Endodermal cell (in vitro differentiated cells): Measurements from ENCODE around the gene NUB1. TPM values are rescaled to one million over a fixed set of nuclear protein-coding genes. Genes with fewer than 3 reads are reported as not detected.

Source experiments
- DNase-seq: peaks from one replicate; pipeline ENCODE4 v3.0.0-alpha.2; 2017
- H3K27ac ChIP-seq: 2 replicates; pipeline ENCODE4 v1.5.1; 2013; ENCODE audit warnings: mild to moderate bottlenecking, low read depth, low read length, moderate library complexity
- H3K27me3 ChIP-seq: 2 replicates; pipeline ENCODE4 v1.6.1; 2013; ENCODE audit warnings: mild to moderate bottlenecking, low read length, moderate library complexity; ENCODE audit not compliant: insufficient read depth, control insufficient read depth, poor library complexity, severe bottlenecking
- H3K36me3 ChIP-seq: 2 replicates; pipeline ENCODE4 v1.7.0; 2013; ENCODE audit warnings: mild to moderate bottlenecking, low read length, moderate library complexity; ENCODE audit not compliant: control insufficient read depth, insufficient read depth
- H3K4me1 ChIP-seq: one replicate; pipeline ENCODE4 v1.7.0; 2013; ENCODE audit warnings: low read length; ENCODE audit not compliant: control insufficient read depth, insufficient read depth
- H3K4me3 ChIP-seq: 2 replicates; pipeline ENCODE4 v1.5.1; 2013; ENCODE audit warnings: mild to moderate bottlenecking, low read length, moderate library complexity
- H3K9ac ChIP-seq: 2 replicates; pipeline ENCODE4 v1.6.1; 2013; ENCODE audit warnings: mild to moderate bottlenecking, low read length, moderate library complexity; ENCODE audit not compliant: poor library complexity, severe bottlenecking; ENCODE audit errors: extremely low read depth
- H3K9me3 ChIP-seq: 2 replicates; pipeline ENCODE4 v1.6.1; 2013; ENCODE audit warnings: mild to moderate bottlenecking, low read length, moderate library complexity; ENCODE audit not compliant: control insufficient read depth
- H3K27ac Mint-ChIP-seq: 2 replicates; pipeline ENCODE4 v1.8.0; 2020; ENCODE audit warnings: mixed read lengths
- H3K27me3 Mint-ChIP-seq: 2 replicates; pipeline ENCODE4 v1.8.0; 2021; ENCODE audit warnings: mild to moderate bottlenecking, mixed read lengths; ENCODE audit not compliant: insufficient read depth
- H3K36me3 Mint-ChIP-seq: 2 replicates; pipeline ENCODE4 v1.8.0; 2020; ENCODE audit warnings: low read depth, mixed read lengths
- H3K4me1 Mint-ChIP-seq: 2 replicates; pipeline ENCODE4 v1.8.0; 2020; ENCODE audit warnings: mixed read lengths
- H3K4me3 Mint-ChIP-seq: 2 replicates; pipeline ENCODE4 v1.8.0; 2020; ENCODE audit warnings: mild to moderate bottlenecking, moderate library complexity, mixed read lengths
- H3K9me3 Mint-ChIP-seq: 2 replicates; pipeline ENCODE4 v1.8.0; 2020; ENCODE audit warnings: mild to moderate bottlenecking, mixed read lengths
- CTCF ChIP-seq: fragments of 200-600 bp; sonication (generic); conservative IDR thresholded peaks from 2 replicates; pipeline ENCODE4 v1.5.0; 2021; ENCODE audit warnings: antibody characterized with exemption, mild to moderate bottlenecking
- WGBS, 2 experiments: methylation state at CpG; one replicate each; pipeline versions ENCODE4 v1.1.5 to v1.1.7; 2013; ENCODE audit warnings: missing lambda C conversion rate in 2 of 2, mixed read lengths in 1 of 2; ENCODE audit not compliant: insufficient coverage in 1 of 2, insufficient read length in 1 of 2; 5-methylcytosine and 5-hydroxymethylcytosine counted together
- total RNA-seq, 2 donors: library from RNA; stranded (reverse); fragmentation: NEBNext Ultra II Directional in 1 of 2; extraction: Animal tissue kit (Norgen Biotek cat#: 25700) in 1 of 2; gene quantifications; 2 replicates in 1 of 2; 3 replicates in 1 of 2; pipeline ENCODE4 v1.2.1, GENCODE V29; 2021

The NUB1 gene
- total RNA-seq, 2 donors from 2014 or later: 50.2 to 64.7 TPM

GRCh38 chr7:151379193-151379520, 37.5 kb downstream of the NUB1 start:
- Histone ChIP-seq H3K9me3 (no peaks in the 10 kb centered on the region), H3K27ac (no peak overlapping the region), H3K4me3 (no peak overlapping the region), H3K27me3 (peaks cover 26% of the 10 kb centered on the region), H3K9ac (no peak overlapping the region), H3K4me1 (peaks cover 3% of the 10 kb centered on the region), H3K36me3 (peaks cover 27% of the 10 kb centered on the region)
- Mint-ChIP-seq H3K4me1 (peaks cover 6% of the 10 kb centered on the region), H3K4me3 (no peak overlapping the region), H3K27ac (no peak overlapping the region), H3K27me3 (peaks cover 22% of the 10 kb centered on the region), H3K36me3 (peaks cover 69% of the 10 kb centered on the region), H3K9me3 (no peaks in the 10 kb centered on the region)
- 90% methylated on average over 2 to 6 of the region's 6 CpGs for WGBS, 2 experiments
- no peak for TF ChIP-seq CTCF
- no peak for DNase-seq

- H3K36me3 ChIP-seq: peaks cover 25% of the 10 kb centered on the region
- H3K36me3 Mint-ChIP-seq: peaks cover 69% of the 10 kb centered on the region
- no peak overlapping the region for H3K27ac Mint-ChIP-seq
- DNase-seq: peak; percentile 78
- H3K9ac ChIP-seq: no peak overlapping the region
- no peak overlapping the region for H3K4me3 ChIP-seq
- peaks cover 29% of the 10 kb centered on the region for H3K27me3 ChIP-seq
- peak; percentile 56 for TF ChIP-seq CTCF
- H3K4me3 Mint-ChIP-seq: no peak overlapping the region
- WGBS, 2 experiments: 92% methylated on average over 21 to 25 of the region's 25 CpGs
- H3K9me3 ChIP-seq: no peaks in the 10 kb centered on the region
- no peak overlapping the region for H3K27ac ChIP-seq
- H3K27me3 Mint-ChIP-seq: peaks cover 27% of the 10 kb centered on the region
- peaks cover 6% of the 10 kb centered on the region for H3K4me1 Mint-ChIP-seq
- H3K9me3 Mint-ChIP-seq: no peaks in the 10 kb centered on the region
- peaks cover 3% of the 10 kb centered on the region for H3K4me1 ChIP-seq
Observed at GRCh38 chr7:151379534-151380198, 38.1 kb downstream of the NUB1 start.

- Mint-ChIP-seq H3K27ac (no peak overlapping the region), H3K9me3 (no peaks in the 10 kb centered on the region), H3K4me3 (no peak overlapping the region), H3K4me1 (peaks cover 10% of the 10 kb centered on the region), H3K27me3 (peaks cover 28% of the 10 kb centered on the region), H3K36me3 (peaks cover 69% of the 10 kb centered on the region)
- no peaks in the 10 kb centered on the region for H3K9me3 ChIP-seq
- no peak for TF ChIP-seq CTCF
- 92% methylated on average over 18 to 32 of the region's 32 CpGs for WGBS, 2 experiments
- peaks cover 29% of the 10 kb centered on the region for H3K27me3 ChIP-seq
- peaks cover 22% of the 10 kb centered on the region for H3K36me3 ChIP-seq
- no peak overlapping the region for H3K27ac ChIP-seq
- no peak overlapping the region for H3K9ac ChIP-seq
- H3K4me3 ChIP-seq: no peak overlapping the region
- DNase-seq: no peak
- peaks cover 3% of the 10 kb centered on the region for H3K4me1 ChIP-seq
Observed at GRCh38 chr7:151380199-151381097, 38.8 kb downstream of the NUB1 start.
